HepG2 (cell line): ENCODE data around the gene INSRR. TPM values are rescaled to one million over a fixed set of nuclear protein-coding genes. Genes with fewer than 3 reads are reported as not detected.

Experiments
- BCL6 ChIP-seq: IDR thresholded peaks from 2 replicates; pipeline ENCODE4 v1.6.1; 2016; ENCODE audit warnings: missing genetic modification reagents, missing compliant biosample characterization
- KDM5B ChIP-seq: sonication (generic); formaldehyde crosslinking; IDR thresholded peaks from 2 replicates; pipeline ENCODE4 v1.4.0; 2020; ENCODE audit warnings: missing genetic modification reagents, mild to moderate bottlenecking, borderline replicate concordance
- MTERF4 ChIP-seq: sonication (generic); formaldehyde crosslinking; IDR thresholded peaks from 2 replicates; pipeline ENCODE4 v1.8.0; 2023; ENCODE audit warnings: mild to moderate bottlenecking, missing genetic modification reagents
- NCOA2 ChIP-seq: sonication (generic); formaldehyde crosslinking; IDR thresholded peaks from 2 replicates; pipeline ENCODE4 v1.8.0; 2022; ENCODE audit warnings: inconsistent platforms
- NFKBIZ ChIP-seq: IDR thresholded peaks from 2 replicates; pipeline ENCODE4 v1.6.1; 2018; ENCODE audit warnings: missing genetic modification reagents, missing compliant biosample characterization
- PAWR ChIP-seq: sonication (generic); formaldehyde crosslinking; IDR thresholded peaks from 2 replicates; pipeline ENCODE4 v1.4.0; 2020; ENCODE audit warnings: missing genetic modification reagents, mild to moderate bottlenecking, borderline replicate concordance
- RAD21 ChIP-seq: fragments of 450-650 bp; formaldehyde crosslinking; IDR thresholded peaks from 2 replicates; pipeline ENCODE4 v1.5.0; 2020; ENCODE audit warnings: mild to moderate bottlenecking
- RELA ChIP-seq: sonication (generic); formaldehyde crosslinking; IDR thresholded peaks from 2 replicates; pipeline ENCODE4 v1.4.0; 2020; ENCODE audit warnings: missing genetic modification reagents
- TCF7L2 ChIP-seq: IDR thresholded peaks from 2 replicates; pipeline ENCODE4 v1.6.1; 2011; ENCODE audit warnings: mild to moderate bottlenecking, low read depth, low read length, moderate library complexity
- U2AF2 ChIP-seq: fragments of 200-400 bp; formaldehyde crosslinking; IDR thresholded peaks from 2 replicates; pipeline ENCODE4 v1.6.1; 2017; ENCODE audit warnings: low read depth, mild to moderate bottlenecking, low read length
- ZC3H4 ChIP-seq: sonication (generic); formaldehyde crosslinking; IDR thresholded peaks from 2 replicates; pipeline ENCODE4 v1.4.0; 2020; ENCODE audit warnings: missing genetic modification reagents, borderline replicate concordance
- ZEB1 ChIP-seq: IDR thresholded peaks from 2 replicates; pipeline ENCODE4 v1.6.1; 2012; ENCODE audit warnings: mild to moderate bottlenecking, low read depth, inconsistent platforms; ENCODE audit not compliant: insufficient replicate concordance
- ZNF121 ChIP-seq: sonication (generic); formaldehyde crosslinking; IDR thresholded peaks from 2 replicates; pipeline ENCODE4 v1.5.0; 2020; ENCODE audit warnings: mild to moderate bottlenecking, missing genetic modification reagents
- ZNF274 ChIP-seq: sonication (generic); formaldehyde crosslinking; IDR thresholded peaks from 2 replicates; pipeline ENCODE4 v1.5.1; 2020; ENCODE audit warnings: mild to moderate bottlenecking, missing genetic modification reagents
- ZNF713 ChIP-seq: sonication (generic); formaldehyde crosslinking; IDR thresholded peaks from 2 replicates; pipeline ENCODE4 v1.4.0; 2020; ENCODE audit warnings: mild to moderate bottlenecking, missing genetic modification reagents
- ZNF737 ChIP-seq: sonication (generic); formaldehyde crosslinking; IDR thresholded peaks from 2 replicates; pipeline ENCODE4 v1.5.0; 2020; ENCODE audit warnings: missing genetic modification reagents, mild to moderate bottlenecking, borderline replicate concordance
- ZNF800 ChIP-seq: sonication (generic); formaldehyde crosslinking; IDR thresholded peaks from 2 replicates; pipeline ENCODE4 v1.4.0; 2020; ENCODE audit warnings: missing genetic modification reagents
- ZNF850 ChIP-seq: sonication (generic); formaldehyde crosslinking; conservative IDR thresholded peaks from 2 replicates; pipeline ENCODE4 v1.9.0; 2021; ENCODE audit warnings: mild to moderate bottlenecking, missing genetic modification reagents
- ZUFSP ChIP-seq: sonication (generic); formaldehyde crosslinking; IDR thresholded peaks from 2 replicates; pipeline ENCODE4 v1.9.0; 2021; ENCODE audit warnings: missing genetic modification reagents, mild to moderate bottlenecking, borderline replicate concordance
- polyA plus RNA-seq, 8 experiments: library from polyadenylated mRNA; depleted of rRNA in 3 of 8; stranded (reverse) in 7 of 8; unstranded in 1 of 8; fragments of >200 nt; fragmentation: Illumina TruSeq in 4 of 8; extraction: Trizol in 4 of 8; gene quantifications; 2 replicates each; pipeline versions ENCODE4 v1.2.1 to v1.2.3, GENCODE V29; 2011 to 2016; ENCODE audit warnings: low read depth in 4 of 8, missing spikeins in 1 of 8, mixed read lengths in 1 of 8; ENCODE audit not compliant: insufficient read depth in 1 of 8
- total RNA-seq, 5 experiments: library from RNA; depleted of rRNA; stranded (reverse); fragments of >200 nt; fragmentation: Illumina TruSeq; extraction: Trizol; gene quantifications; 2 replicates each; pipeline ENCODE4 v1.2.3, GENCODE V29; 2016; ENCODE audit warnings: low read depth in 1 of 5
- TF ChIP-seq, protein P1 (sequence below): sonication (generic); IDR thresholded peaks from 2 replicates; pipeline ENCODE4 v1.6.1; 2016; ENCODE audit warnings: low read depth, borderline replicate concordance
- TF ChIP-seq, protein P2 (sequence below): IDR thresholded peaks from 2 replicates; pipeline ENCODE4 v1.6.1; 2016; ENCODE audit warnings: low read depth, control low read depth
- TF ChIP-seq, protein P3 (sequence below): sonication (generic); formaldehyde crosslinking; IDR thresholded peaks from 2 replicates; pipeline ENCODE4 v1.5.0; 2020; ENCODE audit warnings: missing genetic modification reagents
- TF ChIP-seq, protein P4 (sequence below): sonication (generic); formaldehyde crosslinking; conservative IDR thresholded peaks from 2 replicates; pipeline ENCODE4 v1.4.0; 2020; ENCODE audit warnings: missing genetic modification reagents

INSRR gene
- total and polyA plus RNA-seq, 2 of the 13 experiments (the other 11 are each of a cell fraction or from before 2014, with no cell fraction given), result not detected

DNA sequence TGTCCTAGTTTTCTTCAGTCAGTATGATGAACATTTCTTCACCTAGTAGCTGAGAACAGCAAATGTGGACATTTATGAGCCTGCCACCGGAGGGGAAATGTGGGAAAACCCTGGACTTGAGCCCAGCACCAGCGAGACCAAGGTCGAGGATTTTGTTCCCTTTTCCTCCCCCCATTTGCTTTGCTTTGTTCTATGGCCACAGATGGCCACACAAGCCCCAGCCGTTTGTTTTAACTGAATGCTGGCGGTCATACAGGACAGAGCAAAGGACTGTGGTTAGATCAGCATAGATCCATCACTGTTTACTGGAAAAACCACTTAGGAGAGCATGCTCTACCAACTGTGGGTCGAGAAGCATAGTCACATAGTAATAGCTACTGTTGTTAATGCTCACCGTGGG is 63.1 kb downstream of the INSRR start (continued):
- TF ChIP-seq MTERF4 (0 out of 2 replicates have a peak, but pooled peaks have one; percentile 27), NFKBIZ (CRISPR knock-in tag) (no peak), TCF7L2 (no peak), ZUFSP (CRISPR knock-in tag) (no peak), NCOA2 (CRISPR knock-in tag) (peak; percentile 55; the same call in 1 of the 2 replicates), ZNF274 (CRISPR knock-in tag) (no peak), ZNF121 (no peak), ZEB1 (no peak), U2AF2 (no peak), ZNF850 (CRISPR knock-in tag) (no peak), ZC3H4 (CRISPR knock-in tag) (no peak), RELA (CRISPR knock-in tag) (0 out of 2 replicates have a peak, but pooled peaks have one; percentile 42), KDM5B (no peak), ZNF713 (no peak), ZNF800 (CRISPR knock-in tag) (no peak), ZNF737 (CRISPR knock-in tag) (no peak), PAWR (CRISPR knock-in tag) (no peak), RAD21 (CRISPR knock-in tag) (no peak), BCL6 (CRISPR knock-in tag) (peak; percentile 47; the same call in 1 of the 2 replicates)
- TF ChIP-seq, protein P1, sequence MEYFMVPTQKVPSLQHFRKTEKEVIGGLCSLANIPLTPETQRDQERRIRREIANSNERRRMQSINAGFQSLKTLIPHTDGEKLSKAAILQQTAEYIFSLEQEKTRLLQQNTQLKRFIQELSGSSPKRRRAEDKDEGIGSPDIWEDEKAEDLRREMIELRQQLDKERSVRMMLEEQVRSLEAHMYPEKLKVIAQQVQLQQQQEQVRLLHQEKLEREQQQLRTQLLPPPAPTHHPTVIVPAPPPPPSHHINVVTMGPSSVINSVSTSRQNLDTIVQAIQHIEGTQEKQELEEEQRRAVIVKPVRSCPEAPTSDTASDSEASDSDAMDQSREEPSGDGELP, result peak; percentile 68; the same call in 1 of the 2 replicates
- TF ChIP-seq, protein P2, sequence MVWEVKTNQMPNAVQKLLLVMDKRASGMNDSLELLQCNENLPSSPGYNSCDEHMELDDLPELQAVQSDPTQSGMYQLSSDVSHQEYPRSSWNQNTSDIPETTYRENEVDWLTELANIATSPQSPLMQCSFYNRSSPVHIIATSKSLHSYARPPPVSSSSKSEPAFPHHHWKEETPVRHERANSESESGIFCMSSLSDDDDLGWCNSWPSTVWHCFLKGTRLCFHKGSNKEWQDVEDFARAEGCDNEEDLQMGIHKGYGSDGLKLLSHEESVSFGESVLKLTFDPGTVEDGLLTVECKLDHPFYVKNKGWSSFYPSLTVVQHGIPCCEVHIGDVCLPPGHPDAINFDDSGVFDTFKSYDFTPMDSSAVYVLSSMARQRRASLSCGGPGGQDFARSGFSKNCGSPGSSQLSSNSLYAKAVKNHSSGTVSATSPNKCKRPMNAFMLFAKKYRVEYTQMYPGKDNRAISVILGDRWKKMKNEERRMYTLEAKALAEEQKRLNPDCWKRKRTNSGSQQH, result no peak
- TF ChIP-seq, protein P3, sequence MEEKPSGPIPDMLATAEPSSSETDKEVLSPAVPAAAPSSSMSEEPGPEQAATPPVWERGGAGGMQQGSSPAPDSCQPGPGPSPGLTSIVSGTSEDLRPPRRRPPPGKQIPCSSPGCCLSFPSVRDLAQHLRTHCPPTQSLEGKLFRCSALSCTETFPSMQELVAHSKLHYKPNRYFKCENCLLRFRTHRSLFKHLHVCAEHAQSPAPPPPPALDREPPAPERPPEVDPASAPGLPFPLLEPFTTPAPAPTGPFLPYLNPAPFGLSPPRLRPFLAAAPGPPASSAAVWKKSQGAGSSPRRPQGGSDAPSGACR (CRISPR knock-in tag), result no peak
- TF ChIP-seq, protein P4, sequence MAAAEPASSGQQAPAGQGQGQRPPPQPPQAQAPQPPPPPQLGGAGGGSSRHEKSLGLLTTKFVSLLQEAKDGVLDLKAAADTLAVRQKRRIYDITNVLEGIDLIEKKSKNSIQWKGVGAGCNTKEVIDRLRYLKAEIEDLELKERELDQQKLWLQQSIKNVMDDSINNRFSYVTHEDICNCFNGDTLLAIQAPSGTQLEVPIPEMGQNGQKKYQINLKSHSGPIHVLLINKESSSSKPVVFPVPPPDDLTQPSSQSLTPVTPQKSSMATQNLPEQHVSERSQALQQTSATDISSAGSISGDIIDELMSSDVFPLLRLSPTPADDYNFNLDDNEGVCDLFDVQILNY (CRISPR knock-in tag), result no peak
